SK-N-SH (cell line): ENCODE data around the gene TSHZ2.

ENCODE experiments used
- CTCF ChIP-seq: fragments of 200-600 bp; sonication (generic); IDR thresholded peaks from 2 replicates; pipeline ENCODE4 v1.6.1; 2017; ENCODE audit warnings: antibody characterized with exemption, mild to moderate bottlenecking, moderate library complexity
- NRF1 ChIP-seq: IDR thresholded peaks from 2 replicates; pipeline ENCODE4 v1.6.1; 2012; ENCODE audit warnings: low read depth, mild to moderate bottlenecking, low read length
- RFX5 ChIP-seq: IDR thresholded peaks from 2 replicates; pipeline ENCODE4 v1.6.1; 2012; ENCODE audit warnings: mild to moderate bottlenecking, improper control_type of control experiment, low read length

- TF ChIP-seq RFX5: no peak
- TF ChIP-seq CTCF: no peak
- no peak for TF ChIP-seq NRF1
Observed at GRCh38 chr20:53488775-53489272, 516.7 kb downstream of the TSHZ2 start.
